GM12878 (cell line): ENCODE data around the gene AGBL3.

Source experiments
- CHD2 ChIP-seq: IDR thresholded peaks from 2 replicates; pipeline ENCODE4 v1.6.1; 2011; ENCODE audit warnings: low read depth, low read length, improper control_type of control experiment, borderline replicate concordance
- MYC ChIP-seq: IDR thresholded peaks from 2 replicates; pipeline ENCODE4 v1.6.1; 2011; ENCODE audit warnings: mild to moderate bottlenecking, low read length, moderate library complexity, inconsistent platforms; ENCODE audit not compliant: insufficient read depth, insufficient replicate concordance, insufficient read length, severe bottlenecking
- POLR2A ChIP-seq: IDR thresholded peaks from 2 replicates; pipeline ENCODE4 v1.6.1; 2011; ENCODE audit warnings: low read depth, mild to moderate bottlenecking, low read length
- SP1 ChIP-seq: IDR thresholded peaks from one replicate; pipeline ENCODE4 v1.6.1; 2011; ENCODE audit warnings: low read depth, low read length
- TF ChIP-seq, protein P1 (sequence below), 3 experiments: IDR thresholded peaks in 2 of 3; conservative IDR thresholded peaks in 1 of 3; 2 replicates each; pipeline ENCODE4 v1.5.1; 2011; ENCODE audit warnings: low read depth in 3 of 3, low read length in 3 of 3, mild to moderate bottlenecking in 3 of 3, control low read depth in 2 of 3, moderate library complexity in 2 of 3, inconsistent platforms in 1 of 3, mixed read lengths in 1 of 3; ENCODE audit not compliant: control insufficient read depth in 2 of 3, insufficient read depth in 1 of 3; ENCODE audit errors: extremely low read depth in 1 of 3
- TF ChIP-seq, protein P2 (sequence below): IDR thresholded peaks from 2 replicates; pipeline ENCODE4 v1.6.1; 2012; ENCODE audit warnings: mild to moderate bottlenecking, low read depth, low read length

DNA sequence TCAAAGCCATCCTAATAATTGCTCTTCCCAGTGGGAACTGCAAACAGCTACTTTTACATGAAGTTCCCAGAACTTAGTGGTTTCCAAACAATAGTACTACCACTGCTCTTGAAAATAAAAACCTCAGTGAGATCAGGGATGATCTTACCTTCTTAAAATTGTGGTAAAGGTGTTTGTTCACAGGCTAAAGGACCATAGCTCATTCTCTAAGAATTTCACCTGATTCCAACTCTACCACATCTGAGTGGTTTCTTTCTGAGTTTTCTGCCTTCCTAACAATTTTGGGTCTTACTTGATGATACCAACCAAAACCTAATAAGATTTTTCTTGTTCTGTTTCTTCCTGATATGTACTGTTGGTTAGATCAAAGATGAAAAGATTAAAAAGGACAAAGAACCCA lies 45.6 kb upstream of the AGBL3 start:
- TF ChIP-seq, protein P1, sequence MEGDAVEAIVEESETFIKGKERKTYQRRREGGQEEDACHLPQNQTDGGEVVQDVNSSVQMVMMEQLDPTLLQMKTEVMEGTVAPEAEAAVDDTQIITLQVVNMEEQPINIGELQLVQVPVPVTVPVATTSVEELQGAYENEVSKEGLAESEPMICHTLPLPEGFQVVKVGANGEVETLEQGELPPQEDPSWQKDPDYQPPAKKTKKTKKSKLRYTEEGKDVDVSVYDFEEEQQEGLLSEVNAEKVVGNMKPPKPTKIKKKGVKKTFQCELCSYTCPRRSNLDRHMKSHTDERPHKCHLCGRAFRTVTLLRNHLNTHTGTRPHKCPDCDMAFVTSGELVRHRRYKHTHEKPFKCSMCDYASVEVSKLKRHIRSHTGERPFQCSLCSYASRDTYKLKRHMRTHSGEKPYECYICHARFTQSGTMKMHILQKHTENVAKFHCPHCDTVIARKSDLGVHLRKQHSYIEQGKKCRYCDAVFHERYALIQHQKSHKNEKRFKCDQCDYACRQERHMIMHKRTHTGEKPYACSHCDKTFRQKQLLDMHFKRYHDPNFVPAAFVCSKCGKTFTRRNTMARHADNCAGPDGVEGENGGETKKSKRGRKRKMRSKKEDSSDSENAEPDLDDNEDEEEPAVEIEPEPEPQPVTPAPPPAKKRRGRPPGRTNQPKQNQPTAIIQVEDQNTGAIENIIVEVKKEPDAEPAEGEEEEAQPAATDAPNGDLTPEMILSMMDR (IDR thresholded peaks at IDR 0.05 in 2 of 3, conservative IDR thresholded peaks at IDR 0.05 in 1 of 3; ENCODE audit: control insufficient read depth in 2 of 3, extremely low read depth in 1 of 3, insufficient read depth in 1 of 3, low read depth in 3 of 3, low read length in 3 of 3) = no peak
- no peak for TF ChIP-seq CHD2
- no peak for TF ChIP-seq POLR2A
- no peak for TF ChIP-seq MYC
- TF ChIP-seq, protein P2, sequence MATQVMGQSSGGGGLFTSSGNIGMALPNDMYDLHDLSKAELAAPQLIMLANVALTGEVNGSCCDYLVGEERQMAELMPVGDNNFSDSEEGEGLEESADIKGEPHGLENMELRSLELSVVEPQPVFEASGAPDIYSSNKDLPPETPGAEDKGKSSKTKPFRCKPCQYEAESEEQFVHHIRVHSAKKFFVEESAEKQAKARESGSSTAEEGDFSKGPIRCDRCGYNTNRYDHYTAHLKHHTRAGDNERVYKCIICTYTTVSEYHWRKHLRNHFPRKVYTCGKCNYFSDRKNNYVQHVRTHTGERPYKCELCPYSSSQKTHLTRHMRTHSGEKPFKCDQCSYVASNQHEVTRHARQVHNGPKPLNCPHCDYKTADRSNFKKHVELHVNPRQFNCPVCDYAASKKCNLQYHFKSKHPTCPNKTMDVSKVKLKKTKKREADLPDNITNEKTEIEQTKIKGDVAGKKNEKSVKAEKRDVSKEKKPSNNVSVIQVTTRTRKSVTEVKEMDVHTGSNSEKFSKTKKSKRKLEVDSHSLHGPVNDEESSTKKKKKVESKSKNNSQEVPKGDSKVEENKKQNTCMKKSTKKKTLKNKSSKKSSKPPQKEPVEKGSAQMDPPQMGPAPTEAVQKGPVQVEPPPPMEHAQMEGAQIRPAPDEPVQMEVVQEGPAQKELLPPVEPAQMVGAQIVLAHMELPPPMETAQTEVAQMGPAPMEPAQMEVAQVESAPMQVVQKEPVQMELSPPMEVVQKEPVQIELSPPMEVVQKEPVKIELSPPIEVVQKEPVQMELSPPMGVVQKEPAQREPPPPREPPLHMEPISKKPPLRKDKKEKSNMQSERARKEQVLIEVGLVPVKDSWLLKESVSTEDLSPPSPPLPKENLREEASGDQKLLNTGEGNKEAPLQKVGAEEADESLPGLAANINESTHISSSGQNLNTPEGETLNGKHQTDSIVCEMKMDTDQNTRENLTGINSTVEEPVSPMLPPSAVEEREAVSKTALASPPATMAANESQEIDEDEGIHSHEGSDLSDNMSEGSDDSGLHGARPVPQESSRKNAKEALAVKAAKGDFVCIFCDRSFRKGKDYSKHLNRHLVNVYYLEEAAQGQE = no peak
- no peak for TF ChIP-seq SP1
